HG03460 (cell line): ENCODE measurements around the gene MGA.

ENCODE experiments used
- ATAC-seq: cut with Tn5 transposase; IDR thresholded peaks from one replicate; pipeline ENCODE4 v1.9.1; 2021; ENCODE audit not compliant: unreplicated experiment

Gene MGA

GRCh38 chr15:41780266-41780665, 120.1 kb downstream of the MGA start:
- ATAC-seq, result no peak

DNA sequence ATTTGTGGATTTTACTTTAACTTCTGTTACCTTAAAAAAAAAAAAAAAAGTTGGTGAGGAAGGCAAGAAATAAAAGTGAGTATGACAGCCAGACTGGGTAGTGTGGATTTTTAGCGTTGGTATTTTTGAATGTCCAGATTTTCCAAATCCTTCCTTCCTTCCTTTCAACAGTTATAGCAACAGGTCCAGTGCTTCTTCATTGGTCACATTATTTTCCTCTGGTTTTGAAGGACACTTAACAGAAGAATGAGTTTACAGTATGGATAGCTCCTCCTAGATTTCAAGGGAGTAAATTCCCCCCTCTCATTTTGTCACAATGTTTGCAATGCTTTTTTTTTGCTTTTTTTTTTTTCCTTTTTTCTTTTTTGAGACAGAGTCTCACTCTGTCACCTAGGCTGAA, 120.5 kb downstream of the MGA start:
- ATAC-seq, result no peak

- ATAC-seq, result no peak
These were observed 122.4 kb downstream of the MGA start for GRCh38 chr15:41782371-41783282.

DNA sequence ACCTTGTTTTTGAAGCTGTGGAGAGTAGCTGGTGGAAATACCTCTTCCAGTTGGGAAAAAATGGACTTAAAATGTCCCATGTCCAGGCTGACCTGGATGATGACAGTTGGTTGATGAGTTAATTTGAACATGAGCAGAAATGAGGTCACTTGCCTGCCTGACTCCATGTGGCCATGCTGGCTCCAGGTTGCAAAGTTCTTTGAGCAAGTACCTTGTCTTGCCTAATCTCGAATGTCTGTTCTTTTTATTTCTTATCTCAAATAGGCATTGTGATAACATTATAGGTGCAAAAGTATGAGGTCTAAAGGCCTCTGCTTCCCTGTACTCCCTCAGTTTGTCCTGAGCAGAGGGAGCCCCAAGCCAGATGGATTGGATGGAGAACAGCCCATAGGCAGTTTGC, 123.1 kb downstream of the MGA start:
- no peak for ATAC-seq

DNA sequence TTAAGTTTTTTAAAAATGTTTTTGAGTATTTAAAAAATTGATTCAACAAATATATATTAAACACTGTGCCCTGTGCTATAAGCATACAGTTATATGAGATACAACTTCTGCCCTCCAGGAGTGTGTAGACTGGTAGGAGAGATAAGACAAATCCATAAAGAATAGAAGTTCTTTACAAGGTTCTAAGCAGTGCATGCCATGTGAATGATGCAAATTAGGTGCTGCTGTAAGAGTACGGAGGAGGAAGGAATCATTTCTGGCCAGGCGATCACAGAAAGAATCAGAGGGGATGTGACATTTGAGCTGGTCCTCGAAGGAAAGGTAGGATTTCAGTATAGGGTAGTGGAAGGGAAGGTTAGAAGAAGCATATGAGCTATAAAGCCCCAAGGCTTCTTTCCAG, 128.1 kb downstream of the MGA start:
- no peak for ATAC-seq

DNA sequence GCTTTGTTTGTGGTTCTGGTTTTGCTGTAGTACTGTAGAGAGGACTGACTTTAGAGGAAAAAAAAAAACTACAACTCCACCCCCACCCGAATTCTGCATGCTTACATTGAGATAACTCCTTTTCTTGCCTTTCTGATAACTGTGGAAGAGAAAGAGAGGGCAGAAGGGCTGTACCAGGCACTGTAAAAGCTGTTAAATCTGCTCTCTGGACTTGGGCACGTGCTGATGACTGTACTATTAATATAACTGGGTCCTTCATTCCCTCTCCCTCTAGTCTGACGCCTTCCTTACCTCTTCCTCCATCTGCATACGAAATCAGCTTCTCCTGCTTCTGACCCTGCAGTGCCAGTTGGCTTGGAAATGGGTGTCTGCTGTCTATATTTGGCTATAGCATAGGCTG, 129.0 kb downstream of the MGA start:
- ATAC-seq, result no peak

DNA sequence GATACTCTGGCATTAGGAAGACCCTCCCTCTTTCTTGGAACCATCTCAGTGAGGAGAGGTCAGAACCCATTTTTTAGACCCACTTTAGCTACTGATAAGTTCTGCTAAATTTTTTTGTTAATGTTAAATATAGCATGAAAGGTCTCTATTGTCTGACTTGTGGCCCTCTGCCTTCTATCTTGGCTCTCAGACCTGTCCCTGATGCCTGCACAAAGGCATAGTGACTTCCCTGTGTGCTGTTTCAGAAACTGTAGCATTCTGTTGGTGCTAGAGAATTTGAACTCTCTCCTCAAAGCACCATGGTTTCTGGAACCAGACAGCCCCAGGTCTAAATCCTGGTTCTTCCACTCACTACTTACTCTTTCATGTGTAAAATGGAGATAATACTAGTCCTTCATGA, 129.5 kb downstream of the MGA start:
- no peak for ATAC-seq

- ATAC-seq, result no peak
These were observed 130.0 kb downstream of the MGA start for GRCh38 chr15:41790169-41790568.

- no peak for ATAC-seq
These were observed 130.7 kb downstream of the MGA start for GRCh38 chr15:41790756-41791546.

GRCh38 chr15:41791547-41791937, 131.3 kb downstream of the MGA start:
- no peak for ATAC-seq

- ATAC-seq, result no peak
These were observed 131.9 kb downstream of the MGA start for GRCh38 chr15:41792000-41792637.

GRCh38 chr15:41794081-41794480, 133.9 kb downstream of the MGA start:
- ATAC-seq, result no peak

DNA sequence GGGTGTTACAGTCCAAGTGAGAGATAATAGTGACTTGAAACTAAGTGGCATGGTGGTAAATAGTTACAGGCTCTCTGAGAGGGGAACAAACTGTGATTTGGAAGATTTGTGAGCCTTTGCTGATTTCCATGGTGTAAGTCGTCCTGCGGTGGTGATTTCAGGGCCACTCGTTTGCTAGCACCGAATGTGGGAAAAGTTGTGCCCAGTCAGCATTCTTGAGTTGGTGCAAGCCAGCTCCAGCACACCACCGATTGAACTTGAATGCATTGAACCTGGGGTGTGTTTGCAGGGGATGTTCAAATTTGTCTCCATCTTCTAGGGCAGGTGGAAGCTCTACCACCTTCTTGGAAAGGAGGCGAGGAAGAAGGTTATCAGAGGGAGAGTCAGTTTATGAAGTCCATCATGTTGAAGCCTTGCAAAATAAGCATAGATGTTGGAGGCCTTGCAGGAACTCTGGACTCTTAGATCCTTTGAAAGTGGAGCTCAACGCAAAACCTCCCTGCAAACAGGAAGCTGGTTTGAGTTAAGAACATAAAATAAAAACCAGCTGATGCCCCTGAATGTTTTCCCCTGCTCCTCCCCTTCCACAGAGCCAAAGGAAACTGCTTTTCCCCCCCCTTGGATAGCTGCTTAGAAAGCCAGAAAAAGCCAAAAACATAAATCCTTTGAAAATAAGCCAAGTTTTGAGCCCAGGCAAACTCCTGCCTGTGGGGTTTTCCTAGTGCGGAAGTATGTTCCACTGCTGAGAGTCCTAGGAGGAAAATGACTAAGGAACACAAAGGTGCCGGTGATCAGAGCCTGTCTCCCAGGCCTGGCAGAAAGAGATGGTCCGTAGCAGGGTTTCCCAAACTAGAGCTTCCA, 136.0 kb downstream of the MGA start:
- ATAC-seq, result no peak

- ATAC-seq, result no peak
These were observed 137.2 kb downstream of the MGA start for GRCh38 chr15:41797201-41797944.

GRCh38 chr15:41798607-41799487, 138.6 kb downstream of the MGA start:
- ATAC-seq, result no peak

DNA sequence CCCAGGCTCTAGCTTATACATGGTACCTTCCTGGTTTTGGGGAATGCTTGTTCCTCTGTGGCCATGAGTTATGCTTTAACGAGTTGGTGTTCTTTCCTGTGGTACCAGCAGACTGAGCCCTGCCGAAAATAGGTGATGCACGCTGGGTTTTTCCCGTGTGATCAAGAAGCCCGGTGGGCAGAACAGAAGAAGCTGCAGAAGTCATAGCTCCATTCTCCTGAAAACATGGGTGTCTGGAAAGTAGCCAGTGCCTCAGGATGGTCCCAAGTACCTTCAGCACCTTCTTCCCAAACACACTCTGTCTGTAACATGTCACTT, 139.2 kb downstream of the MGA start:
- ATAC-seq, result no peak

- ATAC-seq, result no peak
These were observed 141.0 kb downstream of the MGA start for GRCh38 chr15:41801185-41801584.

DNA sequence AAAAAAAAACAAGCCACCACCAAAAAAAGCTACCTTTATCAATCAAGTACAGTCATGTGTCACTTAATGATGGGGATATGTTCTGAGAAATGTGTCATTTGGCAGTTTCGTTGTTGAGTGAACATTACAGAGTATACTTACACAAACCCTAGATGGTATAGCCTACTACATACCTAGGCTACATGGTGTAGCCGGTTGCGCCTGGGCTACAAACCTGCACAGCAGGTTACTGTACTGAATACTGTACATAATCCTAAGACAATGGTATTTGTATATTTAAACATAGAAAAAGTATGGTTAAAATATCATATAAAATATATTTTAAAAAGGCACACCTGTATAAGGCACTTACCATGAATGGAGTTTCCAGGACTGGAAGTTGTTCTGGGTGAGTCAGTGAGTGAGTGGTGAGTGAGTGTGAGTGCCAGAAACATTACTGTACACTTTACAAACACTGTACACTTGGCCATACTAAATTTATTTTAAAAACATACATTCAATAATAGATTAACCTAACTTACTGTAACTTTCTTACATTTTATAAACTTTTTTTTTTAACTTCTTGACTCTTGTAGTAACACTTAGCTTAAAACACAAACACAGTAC, 141.7 kb downstream of the MGA start:
- ATAC-seq, result no peak

DNA sequence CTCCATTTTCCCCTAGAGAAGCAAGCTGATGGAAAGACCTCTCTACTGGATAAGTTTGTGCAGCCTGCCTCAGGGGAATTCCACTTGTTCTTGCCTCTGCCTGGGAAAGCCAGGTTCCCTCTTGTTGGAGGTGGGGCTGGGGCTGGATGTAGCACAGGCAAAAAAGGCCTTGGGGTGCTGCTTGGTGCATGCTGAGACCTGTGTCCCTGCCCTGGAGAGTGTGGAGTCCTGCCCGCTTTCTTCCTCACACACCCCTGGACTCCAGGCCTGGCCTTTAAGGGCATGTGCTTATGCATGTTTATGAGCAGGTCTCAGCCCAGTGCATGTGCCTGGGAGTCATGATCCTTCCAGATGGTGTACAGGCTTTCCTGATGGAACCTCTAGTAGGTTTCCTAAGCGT, 144.2 kb downstream of the MGA start:
- ATAC-seq, result no peak
